HG02981 (cell line): ENCODE data around the gene GFOD1.
A peak's percentile ranks its signal among the peaks of the same experiment; 100 is the strongest.

Experiments used
- ATAC-seq: cut with Tn5 transposase; IDR thresholded peaks from one replicate; pipeline ENCODE4 v1.9.1; 2021; ENCODE audit warnings: mild to moderate bottlenecking, moderate library complexity; ENCODE audit not compliant: unreplicated experiment

GFOD1 gene

GRCh38 chr6:13360671-13361540 is 126.5 kb downstream of the GFOD1 start:
- ATAC-seq: no peak

GRCh38 chr6:13359287-13359686 is 128.1 kb downstream of the GFOD1 start:
- ATAC-seq: no peak

- no peak for ATAC-seq
Measured at GRCh38 chr6:13358511-13358910, 128.9 kb downstream of the GFOD1 start.

GRCh38 chr6:13357551-13358075 is 129.8 kb downstream of the GFOD1 start:
- no peak for ATAC-seq

- peak; percentile 92 for ATAC-seq
Measured at GRCh38 chr6:13355999-13356785, 131.2 kb downstream of the GFOD1 start.

- ATAC-seq: peak; percentile 39
Measured at GRCh38 chr6:13355043-13355945, 132.1 kb downstream of the GFOD1 start.

- no peak for ATAC-seq
Measured at GRCh38 chr6:13354331-13355042, 132.9 kb downstream of the GFOD1 start.

GRCh38 chr6:13352165-13352564 is 135.2 kb downstream of the GFOD1 start:
- no peak for ATAC-seq

GRCh38 chr6:13351271-13351670 is 136.1 kb downstream of the GFOD1 start:
- ATAC-seq: no peak

GRCh38 chr6:13349811-13350506 is 137.4 kb downstream of the GFOD1 start:
- no peak for ATAC-seq

GRCh38 chr6:13348334-13349113 is 138.9 kb downstream of the GFOD1 start:
- no peak for ATAC-seq

GRCh38 chr6:13346245-13346644 is 141.2 kb downstream of the GFOD1 start:
- ATAC-seq: no peak

- no peak for ATAC-seq
Measured at GRCh38 chr6:13342414-13343019, 144.9 kb downstream of the GFOD1 start.

- no peak for ATAC-seq
Measured at GRCh38 chr6:13339863-13340630, 147.4 kb downstream of the GFOD1 start.

GRCh38 chr6:13338038-13338437 is 149.4 kb downstream of the GFOD1 start:
- no peak for ATAC-seq

- ATAC-seq: no peak
Measured at GRCh38 chr6:13336553-13336952, 150.8 kb downstream of the GFOD1 start.

GRCh38 chr6:13334953-13335352 is 152.4 kb downstream of the GFOD1 start:
- no peak for ATAC-seq

GRCh38 chr6:13332349-13332706 is 155.1 kb downstream of the GFOD1 start:
- no peak for ATAC-seq
